RCC 7860 (cell line): Measurements from ENCODE around the gene PKIG.

ENCODE experiments used
- DNase-seq: peaks from one replicate; pipeline ENCODE4 v3.0.0-alpha.2; 2015; ENCODE audit warnings: low spot score
- FAIRE-seq: peaks from 2 replicates; lab custom pipeline; 2012; peaks lifted over from hg19 to GRCh38; lab: Jason Lieb, UNC

Gene PKIG

DNA sequence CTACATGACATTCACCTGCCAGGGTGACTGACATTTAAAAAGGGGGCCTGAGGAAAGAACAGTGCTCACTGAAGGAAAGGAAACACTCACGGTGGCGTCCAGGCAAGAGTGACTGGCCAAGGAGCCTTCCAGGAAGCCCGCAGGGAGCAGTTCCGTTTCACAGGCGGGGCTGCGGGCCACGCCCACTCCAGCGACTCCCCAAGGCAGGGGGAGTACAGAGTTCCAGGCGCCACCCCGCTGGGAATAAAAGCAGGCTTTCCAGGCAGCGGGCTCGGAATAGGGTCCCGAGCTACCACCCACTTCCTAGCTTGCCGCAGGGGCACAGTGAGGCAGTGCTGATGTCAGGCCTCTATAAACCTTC, 34.2 kb downstream of the PKIG start:
- FAIRE-seq (no peak), DNase-seq (no peak)

DNA sequence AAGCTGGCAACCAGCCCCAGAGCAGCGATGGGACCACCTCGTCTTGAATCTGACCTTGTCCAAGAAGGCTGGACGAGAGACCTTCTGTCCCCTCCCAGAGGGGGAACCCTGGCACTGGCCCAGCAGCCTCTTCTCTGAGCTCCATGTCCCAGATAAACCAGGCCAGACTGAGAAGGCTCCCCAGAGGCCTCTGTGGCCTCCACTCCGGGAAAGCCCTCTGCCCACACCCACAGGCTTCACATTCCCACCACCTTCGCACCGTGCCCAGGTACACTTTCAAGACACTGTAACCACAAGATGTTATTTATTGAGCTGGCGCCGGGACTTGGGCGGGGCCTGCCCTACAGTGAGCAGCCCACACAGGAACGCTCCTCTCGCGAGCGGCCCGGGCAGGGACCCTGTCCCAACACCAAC, 35.9 kb downstream of the PKIG start:
- DNase-seq: no peak
- no peak for FAIRE-seq

DNA sequence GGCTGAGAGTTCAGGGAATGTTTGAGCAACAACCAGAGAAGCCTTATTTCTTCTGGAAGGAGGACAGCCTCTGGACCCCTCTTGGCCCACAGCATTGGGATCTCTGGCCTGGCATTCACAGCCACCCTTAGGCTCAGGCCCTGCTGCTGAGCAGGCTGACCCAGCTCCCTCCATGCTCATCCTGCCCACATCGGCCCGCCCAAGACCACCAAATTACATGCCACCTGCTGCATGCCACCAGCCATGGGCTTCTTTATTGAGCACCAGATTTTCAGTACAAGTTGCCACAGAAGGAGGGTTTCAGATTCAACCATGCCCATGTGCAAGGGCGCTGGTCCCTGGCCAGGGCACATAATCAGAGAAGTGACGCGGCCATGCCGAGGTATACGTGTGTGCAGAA, 36.9 kb downstream of the PKIG start:
- no peak for FAIRE-seq
- DNase-seq: no peak

DNA sequence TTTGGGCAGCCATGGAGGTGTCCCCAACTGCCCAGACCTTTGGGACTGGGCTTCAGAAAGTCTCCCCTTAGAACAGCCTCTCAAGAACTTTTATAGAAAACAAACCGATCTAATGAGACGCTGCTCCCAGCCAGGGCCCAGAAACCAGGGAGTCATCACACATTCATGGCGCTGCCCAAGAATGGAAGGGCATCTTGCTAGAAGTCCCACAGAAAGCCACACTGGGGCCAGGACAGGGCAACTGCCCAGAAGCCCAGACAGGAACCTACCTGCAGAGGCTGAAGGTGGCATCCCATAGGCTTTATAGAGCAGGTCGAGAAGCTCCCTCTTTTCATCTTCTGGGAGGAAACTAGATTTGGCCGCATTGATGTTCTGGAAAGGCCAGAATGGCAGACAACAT, 37.7 kb downstream of the PKIG start:
- DNase-seq: no peak
- FAIRE-seq: no peak

DNA sequence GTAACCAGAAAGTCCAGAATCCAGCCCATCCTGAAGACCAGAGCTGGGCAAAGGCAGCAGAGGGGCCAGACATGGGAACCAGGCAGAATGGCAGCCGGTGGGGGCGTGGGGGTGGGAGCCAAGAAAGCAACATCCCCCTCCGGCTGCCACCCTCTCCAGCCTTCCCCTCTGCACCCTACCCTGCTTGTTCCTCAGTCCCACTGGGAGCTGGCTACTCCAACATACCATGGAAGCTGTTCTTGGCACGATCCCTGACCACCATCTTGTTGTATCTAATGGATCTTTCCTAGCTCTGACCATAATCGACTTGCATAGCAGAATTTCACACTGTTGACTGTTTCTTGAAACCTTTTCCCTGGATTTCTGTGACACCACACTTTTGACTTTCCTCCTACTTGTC, 38.9 kb downstream of the PKIG start:
- DNase-seq (no peak), FAIRE-seq (no peak)

DNA sequence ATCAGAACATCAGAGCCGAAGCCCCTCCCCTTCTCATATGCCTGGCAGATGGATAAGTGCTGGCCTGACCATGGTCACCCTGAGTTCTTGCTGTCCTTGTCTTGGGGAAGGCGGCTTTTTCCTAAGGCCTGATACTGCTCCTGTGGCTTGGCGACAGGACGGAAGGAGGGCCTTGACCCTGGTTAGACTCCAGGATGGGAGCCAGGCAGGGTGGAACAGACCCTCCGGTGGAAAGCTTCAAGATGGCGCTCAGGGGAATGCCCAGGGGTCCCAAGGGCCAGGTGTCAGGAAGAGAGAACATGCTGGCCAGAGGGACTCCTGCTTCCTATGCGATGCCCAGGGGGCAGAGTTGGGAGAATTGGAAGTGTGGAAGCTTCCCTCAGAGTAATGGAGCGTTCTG, 39.6 kb downstream of the PKIG start:
- FAIRE-seq (no peak), DNase-seq (no peak)

DNA sequence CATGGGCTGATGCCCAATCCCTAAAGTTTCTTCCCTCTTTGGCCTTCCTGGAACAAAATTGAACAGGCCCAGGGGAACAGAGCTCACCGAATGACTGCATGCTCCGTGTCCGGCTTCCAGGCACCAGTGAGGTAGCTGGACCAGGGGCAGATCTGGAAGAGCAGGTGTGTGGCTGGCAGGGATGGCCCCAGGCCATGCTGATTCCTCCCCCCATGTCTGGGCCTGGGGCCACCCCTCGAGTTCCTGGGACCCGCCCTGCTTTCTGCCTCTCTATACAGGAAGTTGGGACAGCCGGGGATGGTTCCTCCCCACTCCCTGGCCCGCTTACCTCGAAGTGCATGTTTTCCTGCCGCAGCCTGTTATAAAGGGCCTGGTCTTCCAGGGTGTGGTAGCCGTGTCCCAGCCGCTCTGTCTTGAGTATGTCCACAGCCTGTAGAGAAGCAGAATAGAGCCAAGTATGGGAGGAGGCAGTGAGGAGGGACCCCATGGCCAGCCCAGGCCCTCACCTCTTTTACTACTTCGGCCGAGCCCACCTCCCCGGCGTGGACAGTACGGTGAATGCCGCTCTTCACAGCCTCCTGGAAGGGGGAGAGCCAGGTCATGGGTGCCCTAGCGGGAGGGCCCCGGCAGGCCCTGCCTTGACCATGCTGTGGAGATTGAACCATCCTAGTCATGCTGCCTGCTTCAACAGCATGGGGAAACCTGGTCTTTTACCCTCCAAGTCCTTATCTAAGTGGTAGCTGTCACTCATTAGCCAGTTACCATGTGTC, 40.3 kb downstream of the PKIG start:
- DNase-seq: no peak
- no peak for FAIRE-seq

DNA sequence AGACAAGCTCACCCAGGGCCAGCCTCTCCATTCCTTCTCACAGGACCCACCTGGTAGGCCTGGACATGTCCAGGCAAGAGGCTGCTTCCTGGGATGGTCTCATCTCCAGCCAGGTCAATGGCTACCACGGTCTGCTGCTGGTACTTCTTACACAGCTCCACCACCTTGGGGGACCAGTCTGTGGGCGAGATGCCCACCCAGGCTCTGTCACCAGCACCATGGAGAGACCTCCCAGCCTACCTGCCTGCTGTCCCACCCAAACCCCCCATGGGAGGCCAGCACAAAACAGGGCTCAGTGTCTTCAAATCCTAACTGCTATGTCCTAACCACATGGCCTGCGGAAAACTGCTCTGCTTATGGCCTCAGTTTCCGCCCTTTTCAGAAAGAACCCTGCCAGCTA, 41.8 kb downstream of the PKIG start:
- no peak for DNase-seq
- no peak for FAIRE-seq

DNA sequence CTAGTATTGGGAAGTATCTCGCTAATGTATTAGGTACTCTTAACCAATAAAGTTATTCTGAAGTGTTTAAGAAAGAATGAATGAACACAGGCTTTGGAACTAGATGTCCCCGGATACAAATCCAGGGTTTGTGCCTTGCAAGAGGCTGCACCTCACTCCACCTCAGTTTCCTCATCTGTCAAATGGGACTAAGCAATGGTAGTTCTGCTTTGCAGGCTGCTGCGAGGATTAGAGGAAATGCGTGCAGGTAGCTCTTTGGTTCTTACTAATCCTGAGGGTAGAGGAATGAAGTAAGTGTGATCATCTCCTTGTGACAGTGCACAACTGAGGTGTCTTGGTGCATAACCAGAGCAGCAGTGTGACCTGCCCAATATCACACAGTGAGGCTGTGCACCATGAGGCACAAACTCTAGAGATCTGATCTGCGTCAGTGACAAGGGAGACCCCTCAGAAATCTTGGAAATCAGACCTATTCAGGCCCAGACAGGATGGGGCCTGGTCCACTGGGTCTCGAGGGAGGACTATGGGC, 42.4 kb downstream of the PKIG start:
- FAIRE-seq (no peak), DNase-seq (no peak)

DNA sequence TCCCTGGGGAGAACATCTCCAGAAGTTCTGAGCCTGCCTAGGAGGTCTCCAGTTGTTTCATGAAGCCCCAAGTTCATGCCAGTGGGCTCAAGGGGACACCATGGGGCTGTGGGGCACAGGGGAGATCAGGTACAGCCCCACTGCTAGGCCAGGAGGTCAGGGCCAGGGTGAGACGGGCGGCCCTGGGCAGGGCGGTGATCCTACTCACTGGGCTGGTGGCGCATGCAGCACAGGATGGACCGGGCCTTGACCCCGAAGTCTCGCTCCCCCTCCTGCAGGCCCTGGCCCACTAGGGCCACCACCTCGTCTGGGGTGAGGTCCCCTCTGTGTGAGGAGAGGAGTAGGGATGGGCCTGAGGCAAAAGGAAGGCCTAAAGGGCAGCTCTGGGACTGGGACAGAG, 43.0 kb downstream of the PKIG start:
- FAIRE-seq: no peak
- no peak for DNase-seq

DNA sequence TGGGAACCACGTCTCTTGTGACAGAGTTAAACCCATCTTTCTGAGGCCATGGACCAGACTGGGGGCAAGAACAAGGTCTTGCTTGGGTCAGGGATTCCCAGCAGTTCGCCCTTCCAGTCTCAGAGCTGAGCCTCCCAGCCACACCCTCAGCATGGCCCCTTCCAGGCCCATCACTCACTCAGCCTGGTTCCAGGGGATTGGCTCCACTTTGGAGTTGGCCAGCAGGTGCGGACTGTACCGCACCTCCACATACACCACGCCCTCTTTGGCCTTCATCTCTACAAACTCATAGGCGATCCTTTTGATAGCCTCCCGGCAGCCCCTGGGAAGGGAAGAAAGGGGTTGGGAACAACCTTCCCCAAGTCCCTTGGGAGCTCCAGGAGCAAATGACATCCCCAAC, 43.9 kb downstream of the PKIG start:
- FAIRE-seq (no peak), DNase-seq (no peak)

DNA sequence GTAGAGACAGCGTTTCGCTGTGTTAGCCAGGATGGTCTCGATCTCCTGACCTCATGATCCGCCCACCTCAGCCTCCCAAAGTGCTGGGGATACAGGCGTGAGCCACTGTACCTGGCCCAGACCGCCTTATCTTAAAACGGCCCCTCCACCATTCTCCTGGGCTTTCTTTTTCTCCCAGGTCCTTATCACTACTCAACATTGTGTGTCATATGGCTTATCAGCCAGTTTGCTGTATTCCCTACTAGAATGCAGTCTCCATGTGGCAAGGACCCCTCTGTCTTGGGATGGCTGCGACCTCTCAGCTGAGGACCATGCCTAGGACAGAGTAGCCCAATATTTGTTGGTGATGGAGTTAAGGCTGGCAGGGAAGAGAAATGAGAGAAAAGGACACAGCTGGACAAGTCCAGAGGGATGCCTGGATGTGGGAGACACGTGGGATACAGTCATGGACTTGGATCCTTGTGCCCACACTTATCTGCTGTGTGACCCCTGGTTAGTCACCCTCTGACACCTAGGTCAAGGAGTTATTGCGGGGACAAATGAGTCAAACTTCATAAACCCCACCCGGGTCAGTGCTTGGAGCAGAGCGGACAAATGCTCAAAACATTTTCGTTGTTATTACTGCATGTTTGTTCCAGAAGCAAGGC, 45.1 kb downstream of the PKIG start:
- FAIRE-seq (no peak), DNase-seq (no peak)

DNA sequence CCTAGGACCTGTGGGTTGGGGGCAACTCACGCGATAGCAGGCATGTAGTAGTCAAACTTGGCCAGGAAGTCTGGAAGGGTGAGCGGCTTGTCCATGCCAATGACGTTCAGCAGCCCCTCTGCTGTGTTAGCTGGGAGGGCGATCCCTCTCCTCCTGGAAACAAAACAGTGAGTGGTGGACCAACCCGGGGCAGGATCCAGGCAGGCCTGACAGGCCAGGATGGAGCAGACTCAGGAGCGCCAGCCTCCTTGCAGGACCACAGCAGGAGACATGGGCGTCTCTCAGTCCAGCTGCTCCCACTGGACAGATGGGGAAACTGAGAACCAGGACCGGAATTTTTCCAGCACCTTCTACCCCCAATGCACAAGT, 46.6 kb downstream of the PKIG start:
- DNase-seq: no peak
- FAIRE-seq: no peak

DNA sequence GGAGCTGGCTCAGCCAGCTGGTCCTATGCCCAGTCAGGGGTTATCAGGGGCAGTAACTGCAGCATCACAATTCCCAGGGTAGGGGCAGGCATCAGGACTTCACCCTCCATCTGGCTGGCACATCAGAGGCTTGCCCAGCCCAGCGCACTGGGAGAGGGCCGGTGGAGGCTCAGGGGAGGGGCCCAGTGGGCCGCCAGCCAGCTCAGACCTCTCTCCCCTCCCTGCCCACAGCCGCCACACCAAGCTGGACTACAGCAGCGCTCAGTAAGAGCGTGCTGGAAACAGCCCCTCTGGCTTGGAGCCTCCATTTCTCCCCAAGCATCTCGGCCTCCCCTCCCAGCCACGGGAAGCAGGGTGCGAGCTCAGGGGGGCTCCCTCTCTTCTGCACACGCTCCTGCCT, 47.2 kb downstream of the PKIG start:
- FAIRE-seq: no peak
- no peak for DNase-seq

DNA sequence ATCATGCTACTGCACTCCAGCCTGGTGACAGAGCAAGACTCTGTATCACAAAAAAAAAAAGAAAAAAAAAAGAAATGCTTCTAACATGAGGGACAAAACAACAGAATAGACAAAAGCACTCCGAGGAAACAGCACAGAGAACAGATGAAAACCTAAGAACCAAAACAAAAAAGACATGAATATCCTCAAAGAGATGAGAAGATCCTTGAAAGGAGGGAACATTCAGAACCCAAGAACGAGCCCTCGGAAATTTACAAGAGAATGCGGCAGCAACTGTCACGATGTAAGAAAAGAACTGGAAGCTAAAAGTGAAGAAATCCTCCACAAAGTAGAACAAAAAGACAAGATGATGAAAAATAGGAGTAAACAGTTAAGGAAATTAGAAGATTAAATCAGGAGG, 47.9 kb downstream of the PKIG start:
- FAIRE-seq (no peak), DNase-seq (no peak)

DNA sequence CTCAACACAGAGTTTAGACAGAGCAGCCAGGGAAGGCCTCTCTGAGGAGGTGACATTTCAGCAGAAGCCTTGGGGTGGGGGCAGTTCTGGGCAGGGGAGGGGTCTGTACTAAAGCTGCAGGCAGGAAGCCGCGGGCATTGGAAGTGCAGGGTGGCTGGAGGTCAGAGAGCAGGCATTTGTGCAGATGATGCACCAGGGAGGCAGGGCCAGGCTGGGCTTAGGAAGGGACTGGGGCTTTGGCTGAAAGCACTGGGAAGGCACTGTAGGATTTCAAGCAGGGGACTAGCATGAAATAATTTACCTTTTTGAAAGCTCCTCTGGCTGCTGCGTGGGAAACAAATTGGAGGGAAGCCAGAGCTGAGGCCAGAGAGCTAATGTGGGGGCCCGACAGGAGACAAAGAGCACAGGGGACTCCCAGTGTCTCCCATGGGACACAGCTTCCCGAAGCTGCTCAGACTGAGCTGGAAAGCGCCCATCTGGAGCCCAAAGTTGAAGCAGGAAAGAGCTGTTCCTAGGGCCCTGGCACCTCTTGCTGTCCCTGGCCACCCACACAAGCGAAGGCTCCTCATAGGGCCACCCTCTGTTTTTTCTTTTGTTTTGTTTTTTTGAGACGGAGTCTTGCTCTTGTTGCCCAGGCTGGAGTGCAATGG, 49.8 kb downstream of the PKIG start:
- FAIRE-seq: no peak
- DNase-seq: no peak

DNA sequence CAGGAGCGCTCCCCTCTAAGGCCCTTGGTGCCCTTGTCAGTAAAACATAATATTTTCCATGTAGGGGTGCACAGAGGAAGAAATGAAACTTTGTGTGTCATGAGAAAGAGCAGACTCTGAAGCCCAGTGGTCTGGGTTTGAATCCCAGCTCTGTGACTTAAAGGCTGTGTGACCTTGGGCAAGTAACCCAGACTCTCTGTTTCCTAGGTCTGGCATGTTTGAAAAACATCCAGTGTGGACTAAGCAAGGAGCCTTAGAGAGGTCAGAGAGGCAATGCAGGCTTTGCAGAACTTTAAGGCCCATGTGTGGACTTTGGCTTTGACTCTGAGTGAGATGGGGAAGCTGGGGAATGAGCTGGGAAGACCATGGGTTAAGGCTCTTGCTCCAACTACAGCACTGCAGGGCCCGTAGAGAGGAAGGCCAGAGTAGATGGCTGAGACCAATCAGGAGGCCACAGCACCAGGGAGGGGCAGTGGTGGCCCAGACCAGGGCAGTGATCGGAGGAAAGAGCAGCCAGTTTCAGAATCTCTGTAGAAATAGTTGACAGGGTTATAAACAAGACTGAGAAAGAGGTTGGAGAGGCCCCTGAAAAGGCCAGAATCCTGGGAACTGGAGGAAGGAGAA, 50.9 kb downstream of the PKIG start:
- FAIRE-seq (no peak), DNase-seq (no peak)

DNA sequence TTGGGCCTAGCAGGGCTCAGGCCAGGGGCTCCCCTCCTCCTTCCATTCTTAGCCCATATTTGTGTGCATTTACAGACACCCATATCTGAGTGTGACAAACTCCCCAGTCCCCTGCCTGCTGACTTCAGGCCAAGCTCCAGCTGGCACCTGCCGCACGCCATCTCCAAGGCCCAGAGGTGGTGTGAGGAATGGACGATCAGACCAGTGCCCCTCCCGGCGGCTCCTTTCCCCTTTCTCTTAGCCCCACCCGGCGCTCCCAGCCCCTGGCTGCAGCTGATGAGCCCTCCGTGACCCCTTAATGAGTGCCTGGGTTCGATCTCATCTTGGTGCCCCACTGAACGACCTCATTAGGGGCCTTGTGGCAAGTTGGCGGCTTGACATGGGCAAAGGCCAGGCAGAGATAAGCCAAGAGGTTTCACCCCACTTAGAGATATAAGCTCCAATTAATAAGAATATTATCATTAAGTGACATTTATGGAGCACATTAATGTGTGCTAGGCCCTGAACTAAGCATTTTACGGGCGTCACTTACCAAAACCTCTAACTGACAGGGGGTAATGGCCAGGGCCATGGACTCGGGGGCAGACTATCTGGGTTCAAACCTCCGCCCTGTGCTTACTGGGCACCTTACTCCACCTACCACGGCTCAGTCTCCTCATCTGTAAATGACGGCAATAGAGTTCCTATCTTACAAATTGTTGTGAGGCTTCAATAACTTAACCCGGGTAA, 51.7 kb downstream of the PKIG start:
- no peak for FAIRE-seq
- no peak for DNase-seq

DNA sequence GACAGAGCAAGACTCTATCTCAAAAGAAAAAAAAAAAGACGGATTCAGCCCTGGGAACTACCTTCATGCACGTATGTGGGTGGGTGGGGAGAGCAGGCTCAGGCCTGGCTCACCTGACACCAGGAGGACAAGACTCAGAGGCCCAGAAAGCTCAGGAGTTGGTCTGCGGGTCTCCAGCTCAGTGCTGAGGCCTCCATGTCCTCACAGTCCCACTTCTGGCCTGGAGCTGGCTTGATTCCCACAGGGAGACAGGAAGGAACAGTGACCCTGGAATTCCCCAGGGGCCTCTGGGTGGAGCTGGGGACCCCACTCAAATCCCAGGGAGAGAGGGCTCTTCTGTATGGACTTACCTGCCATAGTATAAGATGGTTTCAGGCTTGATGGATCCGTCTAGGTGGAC, 53.5 kb downstream of the PKIG start:
- FAIRE-seq (no peak), DNase-seq (no peak)

DNA sequence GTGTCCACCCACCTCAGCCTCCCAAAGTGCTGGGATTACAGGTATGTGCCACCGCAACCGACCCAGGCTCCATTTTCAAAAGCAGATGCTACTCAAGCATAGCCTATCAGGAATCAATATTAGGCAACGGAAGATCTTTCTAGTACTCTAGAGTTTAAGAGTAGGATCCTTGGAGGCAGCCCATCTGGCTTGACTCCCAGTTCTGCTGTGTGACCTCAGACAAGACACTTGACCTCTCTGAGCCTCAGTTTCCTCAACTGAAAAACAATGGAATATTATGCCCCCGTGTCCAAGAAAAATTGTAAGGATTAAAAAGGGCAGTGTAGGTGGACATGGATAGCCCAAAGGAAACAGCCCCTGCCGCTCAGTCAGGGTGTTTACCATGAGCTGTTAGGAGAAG, 54.7 kb downstream of the PKIG start:
- no peak for FAIRE-seq
- DNase-seq: no peak
